K562 (cell line): Measurements from ENCODE around the gene ANKRD16. TPM values are rescaled to one million over a fixed set of nuclear protein-coding genes. Genes with fewer than 3 reads are reported as not detected.

Source experiments
- COPS2 ChIP-seq: fragments of 450-650 bp; conservative IDR thresholded peaks from 2 replicates; pipeline ENCODE4 v1.6.1; 2016; ENCODE audit warnings: mild to moderate bottlenecking, moderate library complexity
- ETV1 ChIP-seq: fragments of 450-650 bp; conservative IDR thresholded peaks from 2 replicates; pipeline ENCODE4 v1.6.1; 2016; ENCODE audit warnings: missing genetic modification characterization, control low read depth, low read depth, missing compliant biosample characterization
- GABPA ChIP-seq: fragments of 200-800 bp; sonication (Bioruptor generic); conservative IDR thresholded peaks from 2 replicates; pipeline ENCODE4 v1.6.1; 2016; ENCODE audit warnings: low read depth, missing genetic modification characterization, missing compliant biosample characterization
- LCOR ChIP-seq: sonication (generic); formaldehyde crosslinking; IDR thresholded peaks from 2 replicates; pipeline ENCODE4 v1.8.0; 2022; ENCODE audit warnings: mild to moderate bottlenecking, missing genetic modification reagents
- TAF1 ChIP-seq: IDR thresholded peaks from 2 replicates; pipeline ENCODE4 v1.6.1; 2011; ENCODE audit warnings: mild to moderate bottlenecking, low read length, moderate library complexity; ENCODE audit not compliant: insufficient read depth, control insufficient read depth, severe bottlenecking; ENCODE audit errors: extremely low read depth
- ZNF146 ChIP-seq: IDR thresholded peaks from one replicate; pipeline ENCODE4 v1.6.1; 2018; ENCODE audit warnings: missing compliant biosample characterization; ENCODE audit not compliant: unreplicated experiment
- ZNF165 ChIP-seq: fragments of 250-450 bp; sonication (Bioruptor Pico); IDR thresholded peaks from 2 replicates; pipeline ENCODE4 v1.4.0; 2020; ENCODE audit warnings: borderline replicate concordance
- ZNF174 ChIP-seq: fragments of 250-450 bp; sonication (Bioruptor Pico); IDR thresholded peaks from 2 replicates; pipeline ENCODE4 v1.4.0; 2020; ENCODE audit warnings: mild to moderate bottlenecking
- polyA plus RNA-seq, 8 experiments: library from polyadenylated mRNA; depleted of rRNA in 4 of 8; stranded (reverse) in 5 of 8; unstranded in 3 of 8; fragments of >200 nt; fragmentation: Nextera tagmentation in 2 of 8; fragmentation: Illumina TruSeq in 1 of 8; extraction: Ambion mirVana in 2 of 8; extraction: Trizol in 1 of 8; gene quantifications; 2 replicates each; pipeline versions ENCODE4 v1.2.1 to v1.2.3, GENCODE V29; 2011 to 2014; ENCODE audit warnings: inconsistent platforms in 1 of 8, missing spikeins in 1 of 8
- total RNA-seq, 7 experiments: library from RNA; depleted of rRNA in 6 of 7; stranded (reverse); fragments of >200 nt in 6 of 7; fragmentation: Illumina TruSeq in 2 of 7; extraction: Trizol in 2 of 7; gene quantifications; 2 replicates each; pipeline versions ENCODE4 v1.2.1 to v1.2.3, GENCODE V29; 2011 to 2021; ENCODE audit warnings: low replicate concordance in 1 of 7
- TF ChIP-seq, protein P1 (sequence below): fragments of 450-650 bp; IDR thresholded peaks from 2 replicates; pipeline ENCODE4 v1.6.1; 2016; ENCODE audit warnings: mild to moderate bottlenecking, moderate library complexity
- TF ChIP-seq, protein P2 (sequence below): fragments of 450-650 bp; conservative IDR thresholded peaks from 2 replicates; pipeline ENCODE4 v1.6.1; 2016; ENCODE audit warnings: missing genetic modification characterization, low read depth, mild to moderate bottlenecking, missing compliant biosample characterization, moderate library complexity

The ANKRD16 gene
- total and polyA plus RNA-seq, 9 of the 15 experiments (the other 6 are each of a cell fraction or from before 2014, with no cell fraction given) = 1.5 to 16.0 (median 9.5) TPM

DNA sequence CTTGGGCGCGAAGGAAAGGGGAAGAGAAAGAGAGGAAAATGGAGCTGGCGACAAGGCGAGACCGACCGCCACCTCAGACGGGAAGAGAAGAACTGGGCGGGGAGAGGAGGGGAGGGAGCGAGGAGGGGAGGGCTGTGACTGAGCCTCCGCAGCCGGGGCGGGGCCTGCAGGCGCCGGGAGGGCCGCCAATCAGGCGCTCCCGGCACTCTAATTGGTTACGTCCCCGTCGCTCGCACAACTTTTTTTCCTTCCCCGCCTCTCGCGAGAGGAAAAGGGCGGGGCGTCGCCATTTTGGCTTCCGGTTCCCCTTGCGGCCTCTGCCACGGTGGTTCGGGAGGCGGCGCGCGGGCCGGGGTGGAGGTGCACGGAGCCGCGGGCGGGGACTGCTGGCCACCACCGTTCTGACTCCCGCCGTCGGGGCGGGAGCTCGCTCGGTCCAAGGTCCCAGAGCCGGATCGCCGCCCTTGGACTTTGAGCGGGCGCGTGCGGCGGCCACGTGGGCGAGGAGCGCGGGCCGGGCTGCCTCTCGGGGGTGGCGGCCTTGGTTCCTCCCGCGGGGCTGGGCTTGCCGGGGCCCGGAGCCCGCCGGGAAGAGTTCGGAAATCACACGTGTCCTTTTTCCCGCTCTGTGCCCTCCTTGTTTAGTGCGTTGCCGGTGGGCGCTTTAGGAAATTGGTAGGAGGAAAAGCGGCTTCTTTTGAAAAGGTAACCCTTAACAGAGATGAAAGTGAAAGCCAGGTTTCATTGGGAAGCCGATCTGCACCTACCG lies 76.2 kb downstream of the ANKRD16 start, which contains the start of gene GDI2 (continued):
- TF ChIP-seq ZNF165 (CRISPR knock-in tag) (no peak), GABPA (tag) (peak; percentile 92), ZNF146 (CRISPR knock-in tag) (no peak), LCOR (CRISPR knock-in tag) (peak; percentile 94), ETV1 (tag) (peak; percentile 77), ZNF174 (CRISPR knock-in tag) (no peak), COPS2 (no peak), TAF1 (peak; percentile 94)
- TF ChIP-seq, protein P1, sequence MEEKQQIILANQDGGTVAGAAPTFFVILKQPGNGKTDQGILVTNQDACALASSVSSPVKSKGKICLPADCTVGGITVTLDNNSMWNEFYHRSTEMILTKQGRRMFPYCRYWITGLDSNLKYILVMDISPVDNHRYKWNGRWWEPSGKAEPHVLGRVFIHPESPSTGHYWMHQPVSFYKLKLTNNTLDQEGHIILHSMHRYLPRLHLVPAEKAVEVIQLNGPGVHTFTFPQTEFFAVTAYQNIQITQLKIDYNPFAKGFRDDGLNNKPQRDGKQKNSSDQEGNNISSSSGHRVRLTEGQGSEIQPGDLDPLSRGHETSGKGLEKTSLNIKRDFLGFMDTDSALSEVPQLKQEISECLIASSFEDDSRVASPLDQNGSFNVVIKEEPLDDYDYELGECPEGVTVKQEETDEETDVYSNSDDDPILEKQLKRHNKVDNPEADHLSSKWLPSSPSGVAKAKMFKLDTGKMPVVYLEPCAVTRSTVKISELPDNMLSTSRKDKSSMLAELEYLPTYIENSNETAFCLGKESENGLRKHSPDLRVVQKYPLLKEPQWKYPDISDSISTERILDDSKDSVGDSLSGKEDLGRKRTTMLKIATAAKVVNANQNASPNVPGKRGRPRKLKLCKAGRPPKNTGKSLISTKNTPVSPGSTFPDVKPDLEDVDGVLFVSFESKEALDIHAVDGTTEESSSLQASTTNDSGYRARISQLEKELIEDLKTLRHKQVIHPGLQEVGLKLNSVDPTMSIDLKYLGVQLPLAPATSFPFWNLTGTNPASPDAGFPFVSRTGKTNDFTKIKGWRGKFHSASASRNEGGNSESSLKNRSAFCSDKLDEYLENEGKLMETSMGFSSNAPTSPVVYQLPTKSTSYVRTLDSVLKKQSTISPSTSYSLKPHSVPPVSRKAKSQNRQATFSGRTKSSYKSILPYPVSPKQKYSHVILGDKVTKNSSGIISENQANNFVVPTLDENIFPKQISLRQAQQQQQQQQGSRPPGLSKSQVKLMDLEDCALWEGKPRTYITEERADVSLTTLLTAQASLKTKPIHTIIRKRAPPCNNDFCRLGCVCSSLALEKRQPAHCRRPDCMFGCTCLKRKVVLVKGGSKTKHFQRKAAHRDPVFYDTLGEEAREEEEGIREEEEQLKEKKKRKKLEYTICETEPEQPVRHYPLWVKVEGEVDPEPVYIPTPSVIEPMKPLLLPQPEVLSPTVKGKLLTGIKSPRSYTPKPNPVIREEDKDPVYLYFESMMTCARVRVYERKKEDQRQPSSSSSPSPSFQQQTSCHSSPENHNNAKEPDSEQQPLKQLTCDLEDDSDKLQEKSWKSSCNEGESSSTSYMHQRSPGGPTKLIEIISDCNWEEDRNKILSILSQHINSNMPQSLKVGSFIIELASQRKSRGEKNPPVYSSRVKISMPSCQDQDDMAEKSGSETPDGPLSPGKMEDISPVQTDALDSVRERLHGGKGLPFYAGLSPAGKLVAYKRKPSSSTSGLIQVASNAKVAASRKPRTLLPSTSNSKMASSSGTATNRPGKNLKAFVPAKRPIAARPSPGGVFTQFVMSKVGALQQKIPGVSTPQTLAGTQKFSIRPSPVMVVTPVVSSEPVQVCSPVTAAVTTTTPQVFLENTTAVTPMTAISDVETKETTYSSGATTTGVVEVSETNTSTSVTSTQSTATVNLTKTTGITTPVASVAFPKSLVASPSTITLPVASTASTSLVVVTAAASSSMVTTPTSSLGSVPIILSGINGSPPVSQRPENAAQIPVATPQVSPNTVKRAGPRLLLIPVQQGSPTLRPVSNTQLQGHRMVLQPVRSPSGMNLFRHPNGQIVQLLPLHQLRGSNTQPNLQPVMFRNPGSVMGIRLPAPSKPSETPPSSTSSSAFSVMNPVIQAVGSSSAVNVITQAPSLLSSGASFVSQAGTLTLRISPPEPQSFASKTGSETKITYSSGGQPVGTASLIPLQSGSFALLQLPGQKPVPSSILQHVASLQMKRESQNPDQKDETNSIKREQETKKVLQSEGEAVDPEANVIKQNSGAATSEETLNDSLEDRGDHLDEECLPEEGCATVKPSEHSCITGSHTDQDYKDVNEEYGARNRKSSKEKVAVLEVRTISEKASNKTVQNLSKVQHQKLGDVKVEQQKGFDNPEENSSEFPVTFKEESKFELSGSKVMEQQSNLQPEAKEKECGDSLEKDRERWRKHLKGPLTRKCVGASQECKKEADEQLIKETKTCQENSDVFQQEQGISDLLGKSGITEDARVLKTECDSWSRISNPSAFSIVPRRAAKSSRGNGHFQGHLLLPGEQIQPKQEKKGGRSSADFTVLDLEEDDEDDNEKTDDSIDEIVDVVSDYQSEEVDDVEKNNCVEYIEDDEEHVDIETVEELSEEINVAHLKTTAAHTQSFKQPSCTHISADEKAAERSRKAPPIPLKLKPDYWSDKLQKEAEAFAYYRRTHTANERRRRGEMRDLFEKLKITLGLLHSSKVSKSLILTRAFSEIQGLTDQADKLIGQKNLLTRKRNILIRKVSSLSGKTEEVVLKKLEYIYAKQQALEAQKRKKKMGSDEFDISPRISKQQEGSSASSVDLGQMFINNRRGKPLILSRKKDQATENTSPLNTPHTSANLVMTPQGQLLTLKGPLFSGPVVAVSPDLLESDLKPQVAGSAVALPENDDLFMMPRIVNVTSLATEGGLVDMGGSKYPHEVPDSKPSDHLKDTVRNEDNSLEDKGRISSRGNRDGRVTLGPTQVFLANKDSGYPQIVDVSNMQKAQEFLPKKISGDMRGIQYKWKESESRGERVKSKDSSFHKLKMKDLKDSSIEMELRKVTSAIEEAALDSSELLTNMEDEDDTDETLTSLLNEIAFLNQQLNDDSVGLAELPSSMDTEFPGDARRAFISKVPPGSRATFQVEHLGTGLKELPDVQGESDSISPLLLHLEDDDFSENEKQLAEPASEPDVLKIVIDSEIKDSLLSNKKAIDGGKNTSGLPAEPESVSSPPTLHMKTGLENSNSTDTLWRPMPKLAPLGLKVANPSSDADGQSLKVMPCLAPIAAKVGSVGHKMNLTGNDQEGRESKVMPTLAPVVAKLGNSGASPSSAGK = peak; percentile 99
- TF ChIP-seq, protein P2, sequence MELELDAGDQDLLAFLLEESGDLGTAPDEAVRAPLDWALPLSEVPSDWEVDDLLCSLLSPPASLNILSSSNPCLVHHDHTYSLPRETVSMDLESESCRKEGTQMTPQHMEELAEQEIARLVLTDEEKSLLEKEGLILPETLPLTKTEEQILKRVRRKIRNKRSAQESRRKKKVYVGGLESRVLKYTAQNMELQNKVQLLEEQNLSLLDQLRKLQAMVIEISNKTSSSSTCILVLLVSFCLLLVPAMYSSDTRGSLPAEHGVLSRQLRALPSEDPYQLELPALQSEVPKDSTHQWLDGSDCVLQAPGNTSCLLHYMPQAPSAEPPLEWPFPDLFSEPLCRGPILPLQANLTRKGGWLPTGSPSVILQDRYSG (tag) = 0 out of 2 replicates have a peak, but pooled peaks have one; percentile 43
